ENCODE measurements around the gene E2F7.

E2F7 gene

DNA sequence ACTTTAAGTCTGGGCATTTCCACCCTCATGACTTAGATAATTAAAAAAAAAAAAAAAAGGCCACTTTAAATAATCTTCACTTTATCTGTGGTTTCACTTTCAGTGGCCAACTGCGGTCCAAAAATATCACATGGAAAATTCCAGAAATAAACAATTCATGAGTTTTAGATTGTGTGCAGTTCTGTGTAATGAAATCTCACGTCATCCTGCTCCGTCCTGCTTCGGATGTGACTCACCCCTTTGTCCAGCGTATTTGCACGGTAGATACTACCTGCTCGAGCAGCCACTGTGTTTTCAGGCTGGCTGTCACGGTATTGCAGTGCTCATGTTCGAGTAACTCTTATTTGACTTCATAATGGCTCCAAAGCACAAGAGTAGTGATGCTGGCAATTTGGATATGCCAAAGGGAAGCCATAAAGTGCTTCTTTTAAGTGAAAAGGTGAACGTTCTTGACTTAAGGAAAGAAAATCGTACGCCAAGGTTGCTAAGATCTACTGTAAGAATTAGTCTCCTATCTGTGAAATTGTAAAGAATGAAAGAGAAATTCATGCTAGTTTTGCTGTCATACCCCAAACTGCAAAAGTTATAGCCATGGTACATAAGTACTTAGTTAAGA is 2.4 kb downstream of the E2F7 start:
- no peak for DNase-seq (ENCODE audit: low spot score)

DNA sequence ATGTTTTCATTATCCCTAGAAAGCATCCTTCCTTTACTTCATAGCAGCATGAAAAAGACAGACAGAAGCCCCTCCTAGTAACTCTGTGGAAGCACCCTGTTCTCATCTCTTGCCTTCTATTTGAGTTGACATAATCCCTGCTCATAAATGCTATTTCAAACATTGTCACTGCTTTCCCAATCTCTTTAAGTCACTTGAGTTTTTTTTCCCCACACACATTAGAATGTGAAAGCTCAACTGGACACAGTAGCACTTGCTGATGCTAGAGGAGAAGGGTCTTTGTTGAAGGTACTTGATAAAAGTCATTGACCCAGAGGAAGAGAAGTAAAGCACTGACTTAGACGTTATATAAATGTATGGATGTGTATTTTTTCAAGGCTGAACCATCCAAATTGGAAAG is 3.0 kb downstream of the E2F7 start:
- DNase-seq (ENCODE audit: low spot score), result no peak

DNA sequence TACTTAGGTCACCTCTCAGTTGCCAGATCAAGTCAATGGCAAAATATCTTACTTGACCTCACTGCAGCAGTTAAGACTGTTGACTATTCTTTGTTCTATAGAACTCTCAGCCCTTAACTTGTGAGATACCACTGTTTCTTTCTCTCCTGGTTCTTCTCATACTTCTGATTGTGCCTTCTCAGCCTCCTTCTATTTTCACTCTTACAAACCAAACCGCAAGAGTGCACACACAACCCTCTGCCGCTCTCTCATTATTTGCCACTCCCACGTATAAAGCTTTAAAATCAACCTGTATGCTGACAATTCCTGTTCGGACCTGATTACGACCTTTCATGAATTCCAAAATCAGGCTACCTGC is 4.5 kb downstream of the E2F7 start:
- no peak for DNase-seq (ENCODE audit: low spot score)

DNA sequence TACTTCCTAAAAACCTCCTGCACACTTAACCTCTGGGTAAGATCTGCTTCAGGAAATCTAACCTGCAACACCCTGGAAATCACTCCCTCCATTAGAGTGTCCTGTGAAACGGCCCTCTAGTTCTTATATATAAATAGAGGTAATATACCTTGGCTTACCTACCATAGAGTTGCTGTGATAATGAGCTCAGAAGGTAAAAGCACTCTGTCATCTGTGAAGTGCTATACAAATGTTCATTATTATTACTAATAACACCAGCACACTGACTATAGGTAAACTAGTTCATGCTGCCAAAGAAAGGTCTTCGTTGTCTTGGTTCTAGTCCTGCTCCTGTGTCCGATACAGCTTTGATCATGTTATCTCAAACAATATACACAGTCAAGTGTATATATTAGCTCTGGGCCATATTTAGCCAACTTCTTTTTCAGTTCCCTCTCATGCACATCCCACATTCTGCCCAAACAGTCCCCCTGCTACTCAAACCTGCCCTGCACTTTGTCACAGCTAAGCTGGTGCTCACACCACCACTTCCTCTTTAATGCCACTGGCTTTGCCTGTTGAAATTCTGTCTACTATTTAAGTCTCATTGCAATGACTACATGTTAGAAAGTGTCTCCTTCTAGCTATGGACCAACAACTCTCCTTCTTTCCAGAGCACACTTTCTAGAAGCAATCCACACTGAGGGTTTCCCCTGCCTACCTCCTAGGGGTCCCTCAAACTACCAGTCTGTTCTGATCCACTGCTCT is 5.1 kb downstream of the E2F7 start:
- no peak for DNase-seq (ENCODE audit: low spot score)

DNA sequence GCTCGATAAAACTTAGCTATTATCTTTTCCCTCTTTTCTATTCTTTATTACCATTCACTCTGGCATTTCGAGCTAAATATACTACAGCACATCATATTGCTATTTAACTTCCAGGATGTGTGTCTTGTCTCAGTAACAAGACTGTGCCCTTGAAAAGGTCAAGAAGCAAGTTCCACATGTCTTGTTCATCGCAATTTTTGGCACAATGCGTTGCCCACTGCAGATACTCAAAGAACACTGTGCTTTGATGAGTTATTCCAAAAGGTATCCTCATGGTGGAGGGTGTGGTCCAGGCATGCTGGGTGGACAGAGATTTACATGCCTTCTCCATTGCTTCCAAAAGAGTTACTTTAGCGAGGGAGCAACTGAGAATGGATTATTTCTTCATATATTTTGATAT is 6.6 kb downstream of the E2F7 start:
- DNase-seq (ENCODE audit: low spot score), result no peak

DNA sequence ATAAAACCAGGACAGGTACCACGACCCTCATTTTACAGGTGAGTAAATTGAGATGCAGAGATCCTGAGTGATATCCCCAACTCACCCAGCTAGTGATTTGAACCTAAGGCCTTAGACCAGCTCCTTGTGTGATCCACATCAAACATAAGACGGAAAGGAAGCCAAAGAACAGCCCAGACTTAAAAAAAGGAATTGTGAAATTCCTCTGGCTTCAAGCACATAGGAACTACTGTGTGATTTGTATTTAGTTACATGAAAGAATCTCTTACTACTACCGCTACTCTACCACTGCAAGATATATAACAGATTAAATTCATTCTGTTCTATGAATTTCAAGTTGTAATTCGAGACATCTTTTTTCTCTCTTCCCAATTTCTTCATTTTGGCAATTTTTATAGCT is 10.5 kb downstream of the E2F7 start:
- no peak for DNase-seq (ENCODE audit: low spot score)

DNA sequence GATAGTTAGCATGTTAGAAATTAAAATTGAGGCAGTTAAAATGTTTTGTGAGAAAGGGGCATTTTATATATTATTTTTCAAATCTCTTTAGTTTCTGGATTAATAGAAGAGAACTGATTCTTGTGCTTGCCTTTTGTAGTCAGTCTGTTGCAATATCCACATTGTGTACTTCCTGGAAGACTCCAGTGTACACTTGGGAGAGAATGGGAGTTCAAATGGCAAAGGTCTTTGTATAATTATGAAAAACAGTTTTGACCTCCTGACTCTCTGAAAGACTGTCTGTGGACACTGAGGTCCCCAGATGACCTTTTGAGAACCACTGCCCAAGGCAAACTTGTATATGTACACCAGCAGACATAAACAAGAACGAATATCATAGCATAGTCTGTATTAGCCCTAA is 12.1 kb downstream of the E2F7 start:
- DNase-seq (ENCODE audit: low spot score), result no peak

DNA sequence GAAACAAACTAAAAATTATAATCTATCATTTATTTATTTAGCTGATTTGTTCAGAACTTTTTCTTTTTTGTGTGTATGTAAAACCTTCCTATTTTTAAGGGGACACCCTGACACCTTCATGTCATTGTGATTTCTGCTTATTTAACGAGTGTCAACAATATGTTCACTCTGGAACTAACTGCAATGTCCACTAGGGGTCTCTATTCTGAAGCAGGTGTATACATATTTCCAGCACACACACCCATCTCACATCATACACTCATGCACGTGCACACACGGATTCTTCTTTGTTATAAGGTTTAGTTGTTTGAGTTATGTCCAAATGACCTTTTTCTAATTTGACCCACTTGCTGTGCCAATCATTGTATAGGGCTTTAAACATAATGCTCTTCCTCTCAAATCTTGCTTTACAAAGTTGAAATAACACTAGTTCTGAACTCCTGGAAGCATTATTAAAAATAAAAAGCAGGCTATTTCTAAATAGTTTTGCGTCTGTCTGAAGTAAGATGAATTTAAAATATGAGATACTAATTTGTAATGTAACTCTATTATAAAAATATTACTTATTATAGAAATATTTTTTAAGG is 15.5 kb downstream of the E2F7 start:
- peak; percentile 67 for DNase-seq (ENCODE audit: low spot score)

DNA sequence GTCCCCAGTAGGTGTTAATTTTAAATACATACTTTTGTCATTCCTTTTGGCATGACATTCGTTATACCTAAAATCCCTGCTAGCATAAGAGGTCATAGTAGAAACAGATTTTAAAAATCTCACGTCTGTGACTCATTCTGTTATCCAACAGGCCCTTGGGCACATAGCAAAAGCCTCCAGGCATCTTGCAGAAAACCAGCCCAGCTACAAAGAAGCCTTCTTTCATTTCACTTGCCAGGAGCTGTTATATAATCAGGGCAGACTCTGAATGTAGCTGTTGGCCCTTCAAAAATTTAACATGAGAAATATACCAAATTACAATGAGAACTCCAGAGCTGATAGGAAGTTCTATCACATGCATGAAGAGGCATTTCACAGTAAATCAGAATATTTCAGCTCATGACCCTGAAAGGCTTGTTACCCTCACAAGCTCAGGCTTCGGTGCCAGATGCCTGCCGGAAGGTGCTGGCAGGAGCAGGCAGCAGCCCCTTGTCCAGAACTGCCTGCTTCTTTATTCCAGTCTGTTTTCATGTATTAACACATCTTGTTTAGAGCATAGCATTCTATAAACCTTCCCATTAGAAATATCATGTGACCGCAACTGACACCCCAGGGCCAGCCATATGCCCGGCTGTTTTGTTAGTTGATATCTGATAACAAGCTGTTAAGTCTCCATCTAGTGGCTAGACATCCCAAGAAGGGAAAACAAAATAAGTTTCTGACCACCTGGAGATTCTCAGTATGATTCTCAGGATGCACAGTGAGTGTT is 17.8 kb downstream of the E2F7 start:
- DNase-seq (ENCODE audit: low spot score), result no peak

DNA sequence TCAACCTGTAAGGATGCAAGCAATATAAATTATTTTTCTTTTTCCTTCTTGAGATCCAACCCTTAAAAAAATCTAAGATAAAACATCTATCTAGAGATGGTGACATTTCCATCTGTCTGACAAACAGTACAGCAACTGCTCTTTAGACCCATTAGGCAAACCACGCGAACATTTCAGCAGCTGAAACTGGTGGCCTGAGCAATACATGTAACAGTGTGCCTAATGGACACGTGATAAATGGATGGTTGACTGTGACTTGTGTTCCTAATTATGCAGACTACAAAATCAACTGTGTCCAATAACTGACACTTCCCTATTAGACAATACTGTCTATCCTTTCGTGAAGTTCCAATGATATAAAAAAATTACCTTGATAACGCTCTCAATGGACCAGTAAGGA is 18.9 kb downstream of the E2F7 start:
- DNase-seq (ENCODE audit: low spot score), result no peak

DNA sequence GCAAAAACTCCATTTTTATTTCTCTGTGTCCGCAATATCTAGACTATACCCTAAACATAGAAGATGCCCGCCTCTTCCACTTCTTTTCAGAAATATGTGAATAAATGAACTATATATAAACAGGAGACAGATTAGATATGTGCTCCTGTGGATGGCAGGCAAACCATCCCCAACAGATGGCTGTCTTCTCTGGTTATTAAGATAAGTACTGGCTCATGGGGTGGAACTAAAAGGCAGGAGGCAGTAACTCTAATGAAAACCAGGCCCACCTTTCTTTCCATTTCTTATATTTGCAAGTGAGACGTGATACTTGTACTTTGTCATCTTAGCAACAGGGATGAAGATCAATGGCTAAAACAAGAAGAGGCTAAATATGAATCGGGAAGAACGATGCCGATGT is 20.2 kb downstream of the E2F7 start:
- no peak for DNase-seq (ENCODE audit: low spot score)

DNA sequence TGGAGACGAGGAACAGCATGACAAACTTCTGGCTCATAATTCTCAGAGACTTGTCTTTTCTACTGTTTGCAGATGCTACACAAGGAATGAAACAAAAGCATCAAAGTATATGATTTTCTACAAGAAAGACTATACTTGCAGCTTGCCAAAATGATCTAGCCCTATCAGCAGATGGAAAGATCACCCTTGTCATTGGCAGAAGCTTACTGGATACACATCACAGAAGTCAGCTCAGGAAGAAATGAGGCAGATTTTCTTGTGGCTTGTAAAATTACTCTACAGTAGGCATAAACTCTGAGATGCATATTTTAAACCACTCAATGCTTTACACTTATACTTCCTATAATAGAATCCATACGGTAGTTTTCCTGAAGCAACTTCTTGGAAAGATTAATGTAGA is 20.6 kb downstream of the E2F7 start:
- no peak for DNase-seq (ENCODE audit: low spot score)

DNA sequence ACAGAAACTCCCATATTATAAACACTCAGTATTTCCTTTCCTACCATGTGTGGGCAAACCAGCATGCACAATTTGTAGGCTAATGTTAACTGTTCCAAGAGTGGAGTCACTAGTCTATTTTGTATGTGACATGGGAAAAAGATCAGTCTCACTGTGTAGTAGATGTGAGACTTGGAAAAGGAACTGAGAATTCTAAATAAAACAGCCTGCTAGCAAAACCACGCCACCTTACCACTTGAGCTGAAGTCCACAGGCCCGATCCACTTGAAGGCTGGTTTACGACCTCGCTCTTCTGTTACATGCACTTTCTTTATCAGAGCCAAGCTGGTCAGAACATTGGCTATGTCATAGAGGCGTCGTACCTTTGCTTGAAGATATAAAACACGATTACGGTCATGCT is 22.5 kb downstream of the E2F7 start:
- DNase-seq (ENCODE audit: low spot score), result no peak

DNA sequence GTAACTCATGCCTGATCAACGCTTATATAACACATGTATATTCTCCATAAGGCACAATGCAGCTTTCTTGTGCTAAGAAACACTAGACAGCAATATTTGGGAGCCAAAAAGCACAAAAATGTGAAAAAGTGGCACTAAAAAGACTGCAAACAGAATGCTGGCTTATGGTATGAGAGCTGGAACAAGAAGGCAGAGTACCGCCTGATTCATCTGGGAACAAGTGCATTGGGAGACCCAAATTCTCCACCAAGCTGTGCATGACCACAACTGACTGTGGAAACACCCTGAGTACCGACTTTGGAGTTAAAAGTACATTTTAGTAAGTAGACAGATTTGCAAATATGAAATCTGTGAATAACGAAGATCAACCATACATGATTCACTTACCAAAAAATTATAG is 25.1 kb downstream of the E2F7 start:
- no peak for DNase-seq (ENCODE audit: low spot score)

DNA sequence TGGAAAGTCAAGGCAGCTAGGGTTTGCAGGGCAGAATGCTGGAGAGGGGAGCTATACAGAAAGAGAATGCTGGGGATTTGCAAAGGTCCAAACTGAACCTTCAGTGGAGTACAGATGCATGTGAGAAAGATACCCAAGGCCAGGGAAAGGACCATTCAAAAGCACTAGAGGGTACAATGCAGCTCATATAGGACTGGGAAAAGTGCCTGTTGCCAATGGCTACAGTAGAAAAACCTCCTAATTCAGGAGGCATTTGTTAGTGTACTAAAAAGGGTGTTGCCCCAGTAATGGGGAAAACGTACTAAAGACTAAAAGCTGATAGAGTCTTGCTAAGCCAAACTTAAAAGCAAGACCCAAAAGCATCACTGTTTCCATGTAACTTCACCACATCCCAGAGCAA is 30.1 kb downstream of the E2F7 start:
- DNase-seq (ENCODE audit: low spot score), result no peak

DNA sequence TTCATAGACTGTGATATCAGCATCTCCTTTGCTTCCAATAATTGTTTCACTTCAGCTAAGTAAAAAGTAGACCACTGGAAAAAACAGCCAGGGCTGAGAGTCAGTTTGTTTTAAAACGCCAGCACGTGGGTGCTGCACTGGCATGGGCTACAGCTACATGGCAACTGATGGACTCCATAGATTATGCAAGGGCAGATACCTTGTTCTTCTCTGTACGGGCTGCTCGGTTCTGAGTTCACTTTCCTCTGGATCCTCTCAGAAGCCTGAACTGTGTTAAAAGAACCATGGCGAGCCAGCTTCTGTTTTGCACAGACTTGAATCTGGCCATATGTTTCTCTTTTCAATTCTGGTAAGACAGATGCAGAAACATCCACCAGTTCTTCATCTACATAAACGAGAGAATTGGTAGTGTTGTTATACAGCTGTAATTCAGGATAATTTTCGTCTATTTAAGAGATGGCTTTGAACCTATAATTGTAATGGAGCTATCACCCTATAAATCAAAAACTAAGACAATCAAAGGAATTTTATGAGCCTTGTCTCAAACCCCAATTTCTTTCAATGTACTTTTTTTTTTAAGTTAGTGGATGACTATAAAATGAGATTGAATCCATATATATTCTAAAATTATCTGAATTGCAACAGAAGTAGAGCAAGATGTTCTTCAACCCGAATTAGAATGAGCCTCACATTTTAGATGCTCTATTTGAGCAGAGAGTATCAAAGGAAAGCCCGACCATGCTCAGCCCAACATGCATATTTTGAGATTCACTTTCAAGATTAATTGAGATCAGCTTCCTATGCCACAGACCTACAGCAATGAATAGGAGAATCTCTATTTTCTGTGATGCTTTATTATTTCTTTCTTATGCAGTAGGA is 31.5 kb downstream of the E2F7 start:
- no peak for DNase-seq (ENCODE audit: low spot score)

DNA sequence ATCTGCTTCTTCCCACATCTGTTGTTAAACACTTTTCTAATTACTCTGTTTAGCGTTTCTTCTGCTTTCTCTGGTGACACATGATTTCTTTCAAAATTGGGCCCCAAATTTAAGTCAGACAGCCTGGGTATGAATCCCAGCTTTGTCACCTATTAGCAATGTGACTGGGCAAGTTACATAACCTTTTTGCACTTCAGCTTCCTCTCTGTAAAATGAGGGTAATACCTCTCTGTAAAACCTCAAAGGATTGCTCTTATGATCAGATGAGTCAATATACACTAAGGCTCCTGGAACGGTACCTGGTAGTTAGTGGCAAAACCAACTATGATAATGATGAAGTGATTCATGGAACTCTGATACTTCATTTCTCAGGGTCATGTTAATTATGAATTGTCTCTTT is 33.0 kb downstream of the E2F7 start:
- DNase-seq (ENCODE audit: low spot score), result no peak

DNA sequence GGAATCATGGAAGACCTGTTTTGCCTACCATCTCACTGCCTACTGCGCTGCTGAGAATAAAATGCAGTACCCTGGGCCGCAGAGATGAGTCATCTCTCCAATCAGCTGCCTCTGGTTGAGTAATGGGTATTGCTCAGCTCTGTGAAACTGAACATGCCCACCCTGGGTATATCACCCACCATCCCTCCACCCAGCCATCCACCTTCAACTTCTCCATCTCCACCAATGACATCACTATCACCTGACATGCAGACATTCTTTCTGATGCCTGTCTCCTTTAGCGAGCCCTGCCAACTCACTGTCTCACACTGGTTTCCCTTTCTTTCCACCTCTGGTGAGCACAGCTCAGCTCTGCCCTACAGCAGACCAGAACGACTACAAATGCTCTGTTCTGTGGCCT is 33.6 kb downstream of the E2F7 start:
- no peak for DNase-seq (ENCODE audit: low spot score)

DNA sequence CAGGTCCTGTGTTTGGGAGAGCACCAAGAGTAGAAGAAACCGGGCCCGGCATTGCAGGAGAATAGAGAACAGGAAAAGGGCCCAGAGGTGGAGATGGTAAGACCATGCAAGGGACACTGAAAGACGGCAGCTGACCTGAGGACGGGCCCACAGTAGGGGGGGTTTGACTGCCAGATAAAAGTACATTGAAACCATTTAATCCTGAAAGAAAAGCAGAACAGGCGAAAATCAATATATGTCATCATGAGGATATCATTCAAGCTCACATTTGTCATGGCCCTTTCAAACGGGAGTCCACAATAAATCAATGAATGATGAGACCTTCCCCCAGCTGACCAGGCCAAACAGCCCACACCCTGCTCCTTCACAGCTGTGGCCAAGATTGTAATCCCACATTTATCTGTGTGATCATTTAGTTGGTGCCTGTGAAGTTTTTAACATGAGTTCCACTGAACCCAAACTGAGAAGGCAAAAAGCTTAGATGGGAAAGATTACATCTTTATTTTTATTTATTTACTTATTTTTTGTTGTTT is 39.5 kb downstream of the E2F7 start:
- no peak for DNase-seq (ENCODE audit: low spot score)

DNA sequence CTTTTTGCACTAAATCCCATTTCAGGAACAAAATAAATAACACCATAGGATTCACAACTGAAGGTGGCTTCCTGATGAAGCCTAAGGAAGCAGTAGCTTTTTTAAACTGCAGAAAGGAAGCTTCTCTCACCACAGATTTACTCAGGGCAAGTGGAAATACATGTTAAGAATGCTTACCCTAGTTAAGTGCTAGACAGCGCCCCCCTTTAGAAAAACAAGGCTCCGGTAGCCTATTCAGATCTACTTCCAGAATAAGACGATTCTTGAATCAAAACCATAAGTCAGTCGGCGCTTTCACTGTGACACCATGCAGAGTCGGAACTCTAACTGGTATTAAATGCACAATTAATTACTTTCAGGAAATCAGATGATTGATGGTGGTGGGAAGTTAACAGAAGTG is 41.9 kb downstream of the E2F7 start:
- DNase-seq (ENCODE audit: low spot score), result no peak

DNA sequence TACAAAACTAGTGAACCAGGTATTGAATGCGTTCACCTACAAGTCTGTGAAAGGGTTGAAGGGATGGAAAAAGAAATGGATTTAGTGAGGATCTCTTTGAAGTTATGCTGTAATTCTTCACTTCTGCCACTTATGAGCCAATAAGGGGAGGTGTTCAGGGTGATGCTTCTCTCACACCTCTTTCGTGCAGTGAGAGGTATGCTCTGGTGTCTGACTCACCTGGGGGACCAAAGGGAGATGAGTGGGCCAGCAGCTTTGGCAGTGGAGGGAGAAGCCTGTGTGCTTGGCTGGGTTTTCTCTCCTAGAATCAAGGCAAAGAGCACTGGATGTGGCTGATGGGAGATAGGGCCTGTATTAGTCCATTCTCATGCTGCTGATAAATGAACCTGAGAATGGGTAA is 45.4 kb downstream of the E2F7 start:
- no peak for DNase-seq (ENCODE audit: low spot score)

DNA sequence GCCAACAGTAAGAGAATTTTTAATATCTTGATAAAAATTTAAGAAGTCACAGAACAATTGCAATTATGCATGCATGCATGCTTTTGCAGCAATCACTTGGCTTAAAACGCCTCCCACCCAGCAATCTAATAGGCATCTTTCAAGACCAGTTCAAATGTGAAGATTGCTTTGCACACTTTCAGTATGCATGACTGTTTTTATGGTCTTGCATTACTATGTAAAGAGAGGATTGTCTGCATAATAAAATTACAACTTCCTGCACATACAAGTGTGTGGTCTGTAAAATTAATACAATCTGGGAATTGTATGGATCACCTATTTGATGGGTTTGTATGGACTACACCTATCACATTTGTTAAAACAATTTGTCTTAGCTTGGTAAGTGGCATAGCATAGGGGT is 48.8 kb downstream of the E2F7 start:
- no peak for DNase-seq (ENCODE audit: low spot score)
